IPS-18c (cell line): Measurements from ENCODE around the gene NEO1.

ENCODE experiments used
- H3K4me3 ChIP-seq: 2 replicates; pipeline ENCODE4 v1.7.0; 2013; ENCODE audit warnings: low read depth, mild to moderate bottlenecking, low read length, moderate library complexity; ENCODE audit not compliant: insufficient read depth
- H3K9me3 ChIP-seq: one replicate; pipeline ENCODE4 v1.6.1; 2013; ENCODE audit warnings: mild to moderate bottlenecking, low read length, moderate library complexity; ENCODE audit not compliant: control insufficient read depth, insufficient read depth

Gene NEO1

GRCh38 chr15:73258271-73259108 is 206.2 kb downstream of the NEO1 start:
- Histone ChIP-seq H3K4me3 (no peak overlapping the region), H3K9me3 (no peaks in the 10 kb centered on the region)

DNA sequence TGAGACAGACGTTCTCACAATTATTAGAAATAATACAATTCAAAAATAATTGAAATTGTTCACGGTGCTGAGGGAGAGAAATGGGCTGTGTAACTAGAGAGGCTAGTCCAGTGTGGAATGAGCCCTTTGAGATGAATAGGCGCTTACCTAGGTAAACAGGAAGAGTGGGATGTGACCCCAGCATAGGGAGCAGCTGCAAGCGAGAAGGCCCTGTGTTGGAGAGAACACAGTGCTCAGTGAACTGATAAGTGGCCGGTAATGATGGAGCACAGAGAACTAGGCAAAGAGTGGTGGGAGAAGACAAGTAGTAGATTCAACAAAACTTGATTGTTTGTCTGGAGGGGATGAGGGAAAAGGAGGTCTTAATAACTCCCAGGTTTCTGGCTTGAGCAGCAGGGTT is 212.6 kb downstream of the NEO1 start:
- Histone ChIP-seq H3K9me3 (no peaks in the 10 kb centered on the region), H3K4me3 (no peak overlapping the region)

DNA sequence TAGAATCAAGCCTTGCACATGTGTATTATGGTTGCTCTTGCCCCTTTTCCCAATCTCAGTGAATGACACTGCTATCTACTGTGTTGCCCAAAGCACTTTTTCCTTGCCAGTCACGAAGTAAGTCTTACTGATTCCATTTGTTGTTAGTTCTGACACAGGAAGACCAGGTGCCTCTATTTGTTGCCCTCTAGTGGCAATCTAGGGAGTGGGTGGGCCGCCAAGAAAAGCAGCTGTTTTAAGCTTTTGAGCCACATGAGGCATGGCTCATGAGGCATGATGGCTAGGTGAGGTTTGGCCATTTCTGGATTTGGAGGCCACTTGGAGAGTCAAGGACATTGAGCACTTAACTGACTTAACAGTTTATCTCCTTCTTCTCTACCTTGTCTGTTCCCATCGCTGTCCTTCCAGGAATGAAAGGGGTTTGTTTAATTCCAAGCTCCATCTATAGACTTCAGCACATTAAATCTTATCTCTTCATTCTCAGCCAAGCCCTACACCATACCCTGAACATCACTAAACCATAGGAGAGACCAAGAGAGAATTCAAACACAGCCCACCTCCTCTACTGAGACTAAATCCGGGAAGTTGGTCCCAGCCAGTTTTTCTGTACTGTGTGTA is 213.4 kb downstream of the NEO1 start:
- H3K9me3 ChIP-seq: no peaks in the 10 kb centered on the region

DNA sequence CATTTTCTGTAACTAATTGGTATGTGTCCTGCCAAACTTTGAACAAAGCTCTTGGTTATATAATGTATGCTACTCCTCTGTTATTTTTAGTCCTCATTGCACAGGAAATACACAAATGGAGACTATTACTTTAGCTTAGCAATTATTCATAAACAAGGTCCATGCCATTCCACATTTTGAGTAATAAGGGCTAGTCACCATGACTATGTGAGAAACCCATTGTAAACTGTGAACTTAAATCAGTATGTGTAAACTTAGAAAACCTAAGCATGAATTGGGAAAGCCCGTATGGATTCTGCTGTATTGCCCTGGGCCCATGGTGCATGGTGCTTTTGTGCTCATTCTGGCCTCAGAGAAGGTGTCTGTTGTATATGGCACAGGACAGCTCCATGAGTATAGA is 216.2 kb downstream of the NEO1 start:
- H3K9me3 ChIP-seq: no peaks in the 10 kb centered on the region
- H3K4me3 ChIP-seq: no peak overlapping the region

More for the DNA sequence above, 213.4 kb downstream of the NEO1 start:
- no peak overlapping the region for H3K4me3 ChIP-seq

- Histone ChIP-seq H3K9me3 (no peaks in the 10 kb centered on the region), H3K4me3 (no peak overlapping the region)
Measured at GRCh38 chr15:73270366-73271097, 218.3 kb downstream of the NEO1 start.

GRCh38 chr15:73273181-73274002 is 221.1 kb downstream of the NEO1 start:
- H3K4me3 ChIP-seq: no peak overlapping the region
- no peaks in the 10 kb centered on the region for H3K9me3 ChIP-seq

DNA sequence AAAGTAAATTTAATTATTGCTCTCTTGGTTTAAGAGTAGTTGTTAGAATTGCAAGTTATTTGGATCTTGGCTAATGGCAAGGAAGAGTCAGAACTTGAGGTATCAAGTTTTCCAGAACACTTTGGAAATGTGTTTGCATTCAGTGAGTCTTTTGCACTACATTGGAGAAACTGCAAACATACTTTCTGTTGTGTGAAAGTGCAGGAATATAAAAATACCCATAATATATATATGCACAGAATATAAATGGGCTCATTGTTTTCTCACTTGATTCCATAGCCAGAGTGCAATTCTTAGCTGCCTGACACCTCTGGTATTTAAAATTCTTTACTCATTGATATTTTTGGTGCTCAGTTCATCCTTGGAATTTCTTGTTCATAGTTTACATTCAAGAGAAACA is 223.6 kb downstream of the NEO1 start:
- H3K9me3 ChIP-seq: no peaks in the 10 kb centered on the region
- H3K4me3 ChIP-seq: no peak overlapping the region

DNA sequence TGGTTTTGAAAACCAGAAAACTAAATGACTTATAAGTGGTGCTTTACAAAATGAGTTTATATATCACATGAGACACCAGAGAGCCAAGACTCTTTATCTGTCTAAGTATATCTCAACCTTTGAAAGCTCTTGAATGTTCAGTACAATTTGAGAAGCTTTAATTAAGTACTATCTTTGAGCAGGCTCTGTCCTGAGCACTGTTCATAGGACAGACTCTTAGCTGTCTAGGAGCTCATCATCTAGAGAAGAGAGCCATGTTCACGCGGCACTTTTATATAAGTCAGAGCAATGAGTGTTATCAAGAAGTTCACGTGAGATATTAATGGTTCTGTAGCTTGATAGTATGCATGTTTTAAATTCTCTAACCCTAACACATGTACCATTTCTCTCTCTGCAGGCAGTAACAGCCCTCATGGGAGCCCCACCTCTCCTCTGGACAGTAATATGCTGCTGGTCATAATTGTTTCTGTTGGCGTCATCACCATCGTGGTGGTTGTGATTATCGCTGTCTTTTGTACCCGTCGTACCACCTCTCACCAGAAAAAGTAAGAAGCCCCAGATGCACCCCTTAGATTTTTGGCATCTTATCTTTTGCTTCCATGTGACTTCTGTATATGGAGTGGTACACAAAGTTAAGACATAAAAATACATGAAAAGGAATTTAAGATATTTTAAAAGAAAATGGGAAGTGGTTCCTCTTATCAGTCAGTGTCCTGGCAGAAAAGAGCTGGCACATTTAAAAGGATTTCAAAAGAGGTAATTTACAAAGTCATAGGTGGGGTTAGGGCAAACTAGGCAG is 230.5 kb downstream of the NEO1 start:
- H3K4me3 ChIP-seq: no peak overlapping the region

DNA sequence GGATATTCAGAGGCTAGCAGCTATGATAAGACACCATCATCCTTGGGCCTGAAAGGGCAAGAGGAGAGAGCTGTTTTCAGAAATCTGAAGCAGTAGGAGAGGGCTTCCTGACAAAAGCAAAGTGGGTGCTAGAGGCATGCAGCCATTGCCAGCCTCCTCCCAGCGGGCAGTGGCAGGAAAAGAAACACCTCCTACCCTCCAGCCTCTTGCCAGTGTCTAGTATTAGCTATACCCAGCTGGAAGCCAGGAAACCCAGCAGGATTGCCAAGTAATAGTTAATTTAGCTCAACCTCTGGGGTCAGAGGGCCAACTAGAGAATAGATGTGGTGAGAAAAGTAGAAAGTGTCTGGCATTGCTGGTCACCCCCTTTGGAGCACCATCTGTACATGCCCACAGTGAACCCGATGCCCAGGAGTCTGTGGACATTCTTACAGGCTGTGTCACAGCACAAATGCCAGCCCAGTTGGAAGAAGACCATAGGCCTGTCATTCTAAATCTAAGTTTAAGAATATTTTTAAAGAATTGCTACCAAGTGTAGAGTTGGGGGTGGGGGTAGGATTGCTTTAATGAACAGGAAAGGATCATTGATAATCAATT is 231.2 kb downstream of the NEO1 start:
- H3K4me3 ChIP-seq: no peak overlapping the region

More for the DNA sequence above, 230.5 kb downstream of the NEO1 start:
- H3K9me3 ChIP-seq: no peaks in the 10 kb centered on the region

GRCh38 chr15:73284090-73284716 is 231.9 kb downstream of the NEO1 start:
- no peak overlapping the region for H3K4me3 ChIP-seq
- H3K9me3 ChIP-seq: no peaks in the 10 kb centered on the region

More for the DNA sequence above, 231.2 kb downstream of the NEO1 start:
- no peaks in the 10 kb centered on the region for H3K9me3 ChIP-seq

GRCh38 chr15:73286311-73286710 is 234.0 kb downstream of the NEO1 start:
- no peaks in the 10 kb centered on the region for H3K9me3 ChIP-seq

DNA sequence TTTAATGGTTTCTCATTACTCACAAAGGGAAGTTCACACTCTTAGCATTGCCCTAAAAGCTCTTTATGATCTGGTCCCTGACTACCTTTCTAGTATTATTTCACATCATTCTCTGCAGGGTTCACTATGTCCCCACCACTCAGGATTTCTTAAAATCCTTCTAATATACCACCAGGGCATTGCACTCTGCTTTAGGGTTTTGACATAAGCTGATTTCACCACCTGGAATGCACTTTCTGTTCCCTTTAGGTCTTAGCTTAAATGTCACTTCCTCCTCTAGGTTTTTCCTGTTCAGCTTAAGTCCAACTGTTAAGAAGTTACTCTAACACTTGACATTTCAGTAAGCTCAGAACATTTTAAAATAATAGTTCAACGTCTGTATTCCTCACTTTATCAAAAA is 234.8 kb downstream of the NEO1 start:
- Histone ChIP-seq H3K4me3 (no peak overlapping the region), H3K9me3 (no peaks in the 10 kb centered on the region)

More at GRCh38 chr15:73286311-73286710, 234.0 kb downstream of the NEO1 start:
- no peak overlapping the region for H3K4me3 ChIP-seq

GRCh38 chr15:73291441-73291840 is 239.2 kb downstream of the NEO1 start:
- Histone ChIP-seq H3K4me3 (no peak overlapping the region), H3K9me3 (no peaks in the 10 kb centered on the region)

DNA sequence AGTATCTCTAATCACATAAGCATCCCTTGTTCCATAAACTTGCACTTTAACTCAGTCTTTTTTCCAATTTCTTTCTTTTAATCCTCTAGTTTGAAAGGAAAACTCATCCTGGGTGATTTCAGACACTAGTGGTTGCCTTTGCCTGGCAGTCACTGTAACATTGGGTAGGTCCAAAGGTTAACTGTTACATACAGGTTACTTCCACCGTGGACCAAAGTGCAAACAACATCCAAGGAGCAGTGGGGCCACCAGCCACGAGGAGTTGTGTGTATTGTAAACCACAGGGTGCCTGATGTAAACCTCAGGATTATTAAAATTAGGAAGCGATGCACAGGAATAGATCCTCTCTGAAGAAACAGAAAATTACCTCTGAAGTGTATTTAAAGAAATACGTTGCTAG is 241.5 kb downstream of the NEO1 start:
- Histone ChIP-seq H3K4me3 (no peak overlapping the region), H3K9me3 (no peaks in the 10 kb centered on the region)

DNA sequence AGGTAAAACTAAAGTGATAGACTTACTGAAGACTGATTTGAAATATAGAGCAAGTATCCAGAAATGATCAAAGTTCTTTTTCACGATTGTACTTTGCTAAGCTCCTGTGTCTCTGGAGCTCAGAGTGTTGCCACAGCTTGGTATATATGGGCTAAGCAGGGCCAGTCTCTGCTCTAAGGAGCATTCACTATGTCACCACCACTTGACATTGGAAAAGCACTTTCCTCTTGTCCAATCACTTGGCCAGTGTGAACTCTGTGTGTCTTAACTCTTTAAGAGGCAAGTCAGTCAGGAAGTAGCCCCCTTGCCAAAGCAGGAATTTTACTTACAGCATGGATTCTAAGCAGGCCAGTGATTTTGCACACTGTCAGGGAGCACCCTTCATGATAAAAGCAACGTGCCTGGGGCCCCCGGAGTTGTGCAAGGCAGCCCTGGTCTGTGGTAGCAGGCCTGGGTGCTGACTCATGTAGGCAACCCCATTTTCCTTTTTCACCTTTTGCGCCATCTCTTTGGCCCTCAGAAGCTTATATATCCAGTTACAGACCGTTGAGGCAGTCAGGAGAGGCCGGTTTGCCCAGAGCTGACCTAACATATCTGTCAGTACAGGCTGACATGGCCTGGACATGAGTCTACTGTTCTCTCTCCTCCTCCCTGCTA is 243.5 kb downstream of the NEO1 start:
- Histone ChIP-seq H3K4me3 (no peak overlapping the region), H3K9me3 (no peaks in the 10 kb centered on the region)
